ENCODE data around the gene TRAIP.
A peak's percentile ranks its signal among the peaks of the same experiment; 100 is the strongest.

TRAIP gene

GRCh38 chr3:49813497-49814174 is 42.7 kb downstream of the TRAIP start, which contains the start of gene UBA7:
TSS of gene UBA7 (minus strand) at chr3:49813953. CDS start at chr3:49813787, 166 bp downstream.
- peak in 1 of 2 donors; percentile 73 for DNase-seq

- no peak for DNase-seq
These were observed 43.4 kb downstream of the TRAIP start for GRCh38 chr3:49812916-49813496.

GRCh38 chr3:49807431-49808114 is 48.8 kb downstream of the TRAIP start:
- DNase-seq = peak in 1 of 2 donors; percentile 81

GRCh38 chr3:49806850-49807249 is 49.5 kb downstream of the TRAIP start:
- DNase-seq = no peak

- peak in 1 of 2 donors; percentile 95 for DNase-seq
These were observed 50.3 kb downstream of the TRAIP start for GRCh38 chr3:49805897-49806701.

GRCh38 chr3:49805367-49805782 is 51.0 kb downstream of the TRAIP start:
- DNase-seq = peak in 1 of 2 donors; percentile 99

- no peak for DNase-seq
These were observed 52.0 kb downstream of the TRAIP start for GRCh38 chr3:49804141-49805041.

- DNase-seq = peak in 1 of 2 donors; percentile 66
These were observed 52.8 kb downstream of the TRAIP start for GRCh38 chr3:49803465-49804140.

GRCh38 chr3:49802719-49803464 is 53.5 kb downstream of the TRAIP start, which contains the start of gene INKA1:
TSS of gene INKA1 (plus strand) at chr3:49803261. CDS start at chr3:49803393, 132 bp downstream.
- peak; percentile 82 to 94 for DNase-seq

GRCh38 chr3:49801160-49801559 is 55.2 kb downstream of the TRAIP start:
- no peak for DNase-seq

- DNase-seq = no peak
These were observed 56.6 kb downstream of the TRAIP start, which contains the start of gene CDHR4 for GRCh38 chr3:49799761-49800160. TSS of gene CDHR4 (minus strand) at chr3:49799873. CDS start at chr3:49799812, 61 bp downstream.

GRCh38 chr3:49799105-49799504 is 57.3 kb downstream of the TRAIP start:
- DNase-seq = no peak

- DNase-seq = no peak
These were observed 61.1 kb downstream of the TRAIP start for GRCh38 chr3:49794926-49795905.

GRCh38 chr3:49794431-49794830 is 61.9 kb downstream of the TRAIP start:
- DNase-seq = no peak

- DNase-seq = no peak
These were observed 62.8 kb downstream of the TRAIP start for GRCh38 chr3:49793486-49794085.

- DNase-seq = no peak
These were observed 63.8 kb downstream of the TRAIP start for GRCh38 chr3:49792371-49793150.

- DNase-seq = no peak
These were observed 64.8 kb downstream of the TRAIP start for GRCh38 chr3:49791571-49791970.
